ENCODE results near the gene TMEM212. TPM values are rescaled to one million over a fixed set of nuclear protein-coding genes. Genes with fewer than 3 reads are reported as not detected.
A peak's percentile ranks its signal among the peaks of the same experiment; 100 is the strongest.

TMEM212 gene
- polyA plus RNA-seq, 1 experiment, result not detected

GRCh38 chr3:171837698-171838097 lies 5.5 kb upstream of the TMEM212 start:
- ChIA-PET POLR2A (interaction anchor here (0.8 kb wide), 1 partner anchor 321 kb away, joined by 3 read pairs; no protein-coding TSS in a partner anchor), CTCF (interaction anchor here (1.3 to 1.5 kb wide), 2 partner anchors 9 to 38 kb away, joined by 3 to 4 read pairs; no protein-coding TSS in a partner anchor)
- no peak for DNase-seq (ENCODE audit: low read depth)
- Histone ChIP-seq H3K27me3 (ENCODE audit: control insufficient read depth, insufficient read depth, low read length) (no peaks in the 10 kb centered on the region), H3K36me3 (ENCODE audit: control insufficient read depth, insufficient read depth, low read length) (no peaks in the 10 kb centered on the region), H3K4me3 (ENCODE audit: low read depth, low read length) (no peak overlapping the region)
- no peak for TF ChIP-seq CTCF (IDR thresholded peaks at IDR 0.05; ENCODE audit: insufficient read depth, low read depth, low read length)

- POLR2A ChIA-PET, result interaction anchor here (0.6 to 0.8 kb wide), 2 partner anchors 201 to 321 kb away, joined by 3 to 5 read pairs; partner anchors contain the start of gene FNDC3B
- no peak for DNase-seq (ENCODE audit: low read depth)
- CTCF ChIA-PET, result interaction anchor here (1.2 to 1.5 kb wide), 4 partner anchors 9 to 503 kb away, joined by 3 to 4 read pairs (median 3); no protein-coding TSS in a partner anchor
- TF ChIP-seq CTCF (IDR thresholded peaks at IDR 0.05; ENCODE audit: insufficient read depth, low read depth, low read length), result peak; percentile 20; the same call in 1 of the 2 replicates
- no peaks in the 10 kb centered on the region for H3K27me3 ChIP-seq (ENCODE audit: control insufficient read depth, insufficient read depth, low read length)
- H3K4me3 ChIP-seq (ENCODE audit: low read depth, low read length), result 0 out of 2 replicates have a peak overlapping the region, but pooled peaks have one; percentile 12
- no peaks in the 10 kb centered on the region for H3K36me3 ChIP-seq (ENCODE audit: control insufficient read depth, insufficient read depth, low read length)
Observed at GRCh38 chr3:171838218-171838720, 4.9 kb upstream of the TMEM212 start.

GRCh38 chr3:171839270-171839669 lies 3.9 kb upstream of the TMEM212 start:
- H3K4me3 ChIP-seq (ENCODE audit: low read depth, low read length), result no peak overlapping the region
- CTCF ChIA-PET, result interaction anchor here (1.2 to 1.5 kb wide), 3 partner anchors 12 to 502 kb away, joined by 3 read pairs; no protein-coding TSS in a partner anchor
- DNase-seq (ENCODE audit: low read depth), result no peak
- no peak for TF ChIP-seq CTCF (IDR thresholded peaks at IDR 0.05; ENCODE audit: insufficient read depth, low read depth, low read length)
- H3K27me3 ChIP-seq (ENCODE audit: control insufficient read depth, insufficient read depth, low read length), result no peaks in the 10 kb centered on the region
- POLR2A ChIA-PET, result no interaction called here
- H3K36me3 ChIP-seq (ENCODE audit: control insufficient read depth, insufficient read depth, low read length), result no peaks in the 10 kb centered on the region

GRCh38 chr3:171840445-171840810 lies 2.7 kb upstream of the TMEM212 start:
- DNase-seq (ENCODE audit: low read depth), result no peak
- H3K36me3 ChIP-seq (ENCODE audit: control insufficient read depth, insufficient read depth, low read length), result no peaks in the 10 kb centered on the region
- H3K4me3 ChIP-seq (ENCODE audit: low read depth, low read length), result no peak overlapping the region
- no peaks in the 10 kb centered on the region for H3K27me3 ChIP-seq (ENCODE audit: control insufficient read depth, insufficient read depth, low read length)
- no peak for TF ChIP-seq CTCF (IDR thresholded peaks at IDR 0.05; ENCODE audit: insufficient read depth, low read depth, low read length)
- ChIA-PET CTCF (interaction anchor here (0.6 to 1.9 kb wide), 3 partner anchors 10 to 227 kb away, joined by 4 to 9 read pairs (median 5); no protein-coding TSS in a partner anchor), POLR2A (no interaction called here)

GRCh38 chr3:171840811-171841619 lies 2.1 kb upstream of the TMEM212 start:
- Histone ChIP-seq H3K4me3 (ENCODE audit: low read depth, low read length) (no peak overlapping the region), H3K27me3 (ENCODE audit: control insufficient read depth, insufficient read depth, low read length) (no peaks in the 10 kb centered on the region), H3K36me3 (ENCODE audit: control insufficient read depth, insufficient read depth, low read length) (no peaks in the 10 kb centered on the region)
- POLR2A ChIA-PET, result no interaction called here
- TF ChIP-seq CTCF (IDR thresholded peaks at IDR 0.05; ENCODE audit: insufficient read depth, low read depth, low read length), result no peak
- DNase-seq (ENCODE audit: low read depth), result no peak
- CTCF ChIA-PET, result interaction anchor here (0.8 to 1.9 kb wide), 6 partner anchors 8 to 500 kb away, joined by 3 to 9 read pairs (median 4); no protein-coding TSS in a partner anchor

Data from BJ (cell line).